Thyroid gland (tissue), 4 donors: ENCODE measurements around the gene SIRT2.

Source experiments
- CTCF ChIP-seq, 6 experiments: fragments of 200-600 bp in 3 of 6; fragments of 450-650 bp in 3 of 6; sonication (generic) in 3 of 6; IDR thresholded peaks; one replicate each; pipeline ENCODE4 v1.5.1; 2016 to 2019; ENCODE audit warnings: antibody characterized with exemption in 6 of 6, mild to moderate bottlenecking in 2 of 6, inconsistent platforms in 1 of 6, moderate library complexity in 1 of 6
- POLR2A ChIP-seq, 2 donors: fragments of 450-650 bp; IDR thresholded peaks; one replicate each; pipeline ENCODE4 v1.6.1; 2017; ENCODE audit warnings: antibody characterized with exemption in 2 of 2, mild to moderate bottlenecking in 2 of 2, moderate library complexity in 1 of 2

DNA sequence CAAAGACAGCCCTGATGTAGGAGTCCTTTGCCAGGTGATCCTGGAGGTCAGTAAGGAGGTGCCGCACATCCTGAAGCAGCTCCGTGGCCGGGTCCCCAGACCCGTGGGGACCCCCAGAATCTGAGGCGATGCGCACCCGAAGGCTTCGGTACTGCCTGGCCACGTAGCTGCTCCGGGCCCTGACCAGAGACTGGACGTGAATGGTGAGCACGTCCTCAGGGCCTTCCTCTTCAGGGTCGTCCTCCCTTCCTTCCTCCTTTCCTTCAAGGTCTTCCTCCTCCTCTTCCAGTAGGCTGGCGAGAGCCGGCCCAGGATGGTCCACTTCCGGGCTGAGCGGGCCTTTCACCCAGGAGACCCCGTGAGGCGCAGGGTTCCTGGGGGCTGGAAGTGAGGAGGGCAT, 28.8 kb downstream of the SIRT2 start:
- no peak for TF ChIP-seq POLR2A (IDR thresholded peaks at IDR 0.05)
- no peak for TF ChIP-seq CTCF (IDR thresholded peaks at IDR 0.05)
